ENCODE measurements around the gene KCTD13.

GRCh38 chr16:29958756-29959155 is 32.7 kb upstream of the KCTD13 start:
- TF ChIP-seq POLR2A (IDR thresholded peaks at IDR 0.05; ENCODE audit: low read length) (no peak), GATA1 (IDR thresholded peaks at IDR 0.05; ENCODE audit: low read depth, low read length) (no peak)
